HG03103 (cell line): ENCODE results near the gene ANKRD53.

Source experiments
- ATAC-seq: cut with Tn5 transposase; IDR thresholded peaks from one replicate; pipeline ENCODE4 v1.9.1; 2021; ENCODE audit warnings: low read depth; ENCODE audit not compliant: unreplicated experiment

ANKRD53 gene

DNA sequence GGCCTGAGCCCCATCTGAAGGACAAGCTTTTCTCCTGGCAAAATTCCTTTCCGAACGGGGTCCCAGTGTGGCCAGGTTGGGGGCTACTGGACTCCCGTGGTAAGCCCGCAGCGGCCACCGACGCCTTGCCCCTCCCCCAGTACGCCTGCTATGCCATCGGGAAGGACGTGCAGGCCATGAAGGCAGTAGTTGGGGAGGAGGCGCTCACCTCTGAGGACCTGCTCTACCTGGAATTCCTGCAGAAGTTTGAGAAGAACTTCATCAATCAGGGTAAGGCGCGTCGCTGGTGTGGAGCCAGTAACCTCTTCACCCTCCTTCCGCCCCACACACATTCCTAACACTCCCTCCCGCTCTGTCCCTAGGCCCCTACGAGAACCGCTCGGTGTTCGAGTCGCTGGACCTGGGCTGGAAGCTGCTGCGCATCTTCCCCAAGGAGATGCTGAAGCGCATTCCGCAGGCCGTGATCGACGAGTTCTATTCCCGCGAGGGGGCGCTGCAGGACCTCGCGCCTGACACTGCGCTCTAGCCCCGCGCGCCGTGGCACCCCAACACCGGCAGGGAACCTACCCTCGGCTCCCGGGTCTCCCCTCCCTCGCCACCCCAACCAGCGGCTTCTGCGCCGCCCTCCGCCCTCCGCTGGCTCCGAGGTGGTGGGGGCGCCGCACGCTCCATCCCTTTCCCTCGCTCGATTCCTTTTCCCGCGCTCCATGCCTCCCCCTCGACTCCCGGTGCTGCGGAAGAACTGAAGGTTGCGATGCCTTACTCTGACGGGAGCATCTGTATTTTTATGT, 13.6 kb upstream of the ANKRD53 start:
- ATAC-seq = peak; percentile 75

DNA sequence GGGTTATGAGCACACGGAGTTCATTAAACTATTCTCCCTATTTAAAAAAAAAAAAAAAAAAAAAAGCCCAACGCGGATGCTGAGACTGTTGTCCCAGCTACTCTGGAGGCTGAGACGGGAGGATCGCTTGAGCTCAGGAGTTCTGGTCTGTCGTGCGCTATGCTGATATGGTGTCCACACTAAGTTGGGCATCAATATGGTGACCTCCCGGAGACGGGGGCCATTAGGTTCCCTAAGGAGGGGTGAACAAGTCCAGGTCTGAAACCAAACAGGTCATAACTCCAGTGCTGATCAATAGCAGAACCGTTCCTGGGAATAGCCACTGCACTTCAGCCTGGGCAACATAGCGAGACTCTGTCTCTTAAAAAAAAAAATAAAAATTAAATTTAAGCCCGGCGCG, 12.9 kb upstream of the ANKRD53 start:
- ATAC-seq = no peak

DNA sequence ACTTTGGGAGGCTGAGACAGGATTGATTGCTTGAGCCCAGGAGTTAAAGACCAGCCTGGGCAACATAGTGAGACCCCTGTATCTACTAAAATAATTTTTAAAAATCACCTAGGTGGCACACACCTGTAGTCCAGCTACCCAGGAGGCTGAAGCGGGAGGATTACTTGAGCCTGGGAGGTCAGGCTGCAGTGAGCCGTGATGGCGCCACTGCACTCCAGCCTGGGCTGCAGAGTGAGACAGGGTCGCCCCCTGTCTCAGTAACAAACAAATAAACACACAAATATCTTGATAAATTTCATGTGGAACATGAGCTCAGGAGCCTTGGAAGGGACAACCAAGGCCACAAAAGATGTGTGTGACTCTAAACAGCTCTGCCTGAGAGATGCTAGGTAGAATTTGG, 11.7 kb upstream of the ANKRD53 start:
- no peak for ATAC-seq

DNA sequence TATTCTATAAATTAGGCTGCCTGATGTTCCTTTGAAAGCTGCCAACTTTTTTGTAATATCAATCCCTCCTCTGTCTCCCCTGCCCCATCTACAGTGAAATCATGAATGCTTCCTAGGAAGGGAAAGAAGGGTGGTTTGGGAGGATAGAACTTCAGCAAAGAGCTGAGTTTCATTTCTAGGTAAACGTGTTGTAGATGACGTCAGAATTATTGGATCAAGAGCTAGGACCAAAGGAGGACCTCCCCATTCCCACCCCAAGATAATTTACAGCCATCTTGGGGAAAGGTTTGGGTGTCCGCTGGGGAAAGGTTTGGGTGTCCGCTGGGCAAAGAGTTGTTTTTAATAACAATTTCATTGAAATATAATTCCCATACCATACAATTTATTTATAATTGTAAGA, 11.2 kb upstream of the ANKRD53 start:
- no peak for ATAC-seq

DNA sequence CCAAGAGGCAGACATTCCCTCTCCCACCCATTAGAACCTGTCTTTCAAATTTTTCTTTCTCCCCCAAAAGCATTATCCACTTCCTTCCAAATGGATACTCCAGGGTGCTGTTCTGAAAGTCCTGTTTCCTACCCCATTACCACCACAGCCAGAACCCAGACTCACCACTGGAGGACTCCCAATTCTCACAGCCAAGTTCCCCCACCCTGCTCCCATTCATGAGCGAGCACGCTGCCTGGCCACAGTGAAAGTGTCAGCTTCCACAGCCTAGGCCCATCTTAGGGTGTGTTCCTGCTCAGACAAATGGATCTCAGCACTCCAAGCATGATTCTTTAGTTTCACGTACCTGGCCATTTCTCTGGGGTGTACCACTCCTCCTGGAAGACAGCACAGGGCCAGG, 3.8 kb upstream of the ANKRD53 start:
- ATAC-seq = no peak

DNA sequence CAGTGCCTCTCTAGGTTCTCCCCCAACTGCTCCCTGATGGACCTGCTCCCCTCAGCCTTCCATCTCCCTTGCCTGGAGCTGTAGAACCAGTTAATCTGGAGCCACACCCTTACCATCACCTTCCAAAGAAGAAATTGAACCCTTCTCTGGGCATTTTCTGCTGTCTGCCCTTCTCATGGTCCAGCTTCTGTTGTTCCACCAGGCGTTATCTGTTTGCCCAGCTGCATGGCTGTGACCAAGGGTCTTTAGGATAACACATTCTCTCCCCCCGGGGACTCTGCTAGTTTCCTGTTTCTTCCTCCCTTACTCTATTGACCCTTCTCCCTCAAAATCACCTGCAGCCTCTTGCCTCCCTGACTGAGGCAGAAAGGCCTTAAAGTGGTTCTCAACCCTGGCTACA, 3.2 kb upstream of the ANKRD53 start:
- ATAC-seq = no peak

DNA sequence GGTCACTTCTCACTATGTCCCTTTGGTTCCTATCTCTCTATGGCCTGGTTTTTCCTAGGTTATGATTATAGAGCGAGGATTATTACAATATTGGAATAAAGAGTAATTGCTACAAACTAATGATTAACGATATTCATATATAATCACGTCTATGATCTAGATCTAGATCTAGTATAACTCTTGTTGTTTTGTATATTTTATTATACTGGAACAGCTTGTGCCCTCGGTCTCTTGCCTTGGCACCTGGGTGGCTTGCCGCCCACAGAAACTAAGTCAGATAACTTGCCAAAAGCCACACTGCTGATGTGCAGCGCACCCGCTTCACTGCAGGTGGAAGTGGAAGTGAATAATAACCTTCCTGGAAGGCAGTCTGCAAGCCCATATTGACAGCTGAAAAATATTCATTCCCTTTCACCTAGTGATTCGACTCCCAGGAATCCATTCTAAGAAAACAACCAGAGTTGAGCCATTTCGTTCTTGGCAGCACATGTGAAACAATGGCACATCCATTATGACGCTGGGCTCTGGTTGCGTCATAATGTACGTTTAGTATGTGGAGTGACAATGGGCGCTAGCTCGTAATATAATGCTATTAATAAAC, 725 bp upstream of the ANKRD53 start:
- ATAC-seq = no peak

DNA sequence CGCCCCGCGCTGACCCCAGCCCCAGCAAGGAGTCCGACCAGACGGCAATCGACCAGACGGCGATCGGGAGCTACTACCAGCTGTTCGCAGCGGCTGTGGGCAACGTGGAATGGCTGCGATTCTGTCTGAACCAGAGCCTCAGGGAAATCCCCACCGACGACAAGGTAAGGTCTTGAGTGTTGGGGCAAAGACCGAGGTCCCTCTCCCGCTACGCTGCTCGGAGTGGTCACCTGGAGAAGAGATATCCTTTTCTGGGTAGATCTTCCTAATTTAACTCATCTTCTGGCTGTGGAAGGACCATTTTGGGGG, 704 bp downstream of the ANKRD53 start:
- ATAC-seq = no peak

DNA sequence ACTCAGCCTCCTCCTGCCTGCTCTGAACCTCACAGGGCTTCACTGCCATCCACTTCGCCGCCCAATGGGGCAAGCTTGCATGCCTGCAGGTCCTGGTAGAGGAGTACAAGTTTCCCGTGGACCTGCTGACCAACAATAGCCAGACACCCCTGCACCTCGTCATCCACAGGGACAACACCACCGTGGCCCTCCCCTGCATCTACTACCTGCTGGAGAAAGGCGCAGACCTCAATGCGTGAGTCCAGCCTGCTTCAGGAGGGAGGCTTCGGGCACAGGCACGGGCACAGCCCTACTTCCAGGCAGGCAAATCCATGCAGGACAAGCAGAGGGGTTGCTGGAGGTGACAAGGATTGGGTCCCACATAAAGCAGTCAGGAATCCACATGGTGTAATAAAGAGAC, 1.2 kb downstream of the ANKRD53 start:
- ATAC-seq = no peak

DNA sequence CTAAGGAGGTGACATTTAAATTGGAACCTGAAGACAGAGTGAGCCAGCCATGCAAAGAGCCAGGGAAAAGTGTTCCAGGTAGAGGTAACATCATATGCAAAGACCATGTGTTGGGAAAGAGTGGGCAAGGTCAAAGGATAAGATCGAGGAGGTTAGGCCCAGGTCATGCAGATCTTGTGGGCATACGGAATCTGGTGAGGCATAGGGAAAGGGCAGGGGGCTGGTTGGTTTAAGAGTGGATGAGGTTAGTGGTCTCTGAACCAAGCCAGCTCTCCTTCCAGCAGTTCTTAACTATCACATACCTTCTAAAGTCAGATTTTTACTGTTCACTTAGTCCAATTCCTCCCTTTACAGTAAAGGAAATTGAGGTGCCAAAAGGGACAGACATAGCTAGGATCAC, 3.0 kb downstream of the ANKRD53 start:
- no peak for ATAC-seq

DNA sequence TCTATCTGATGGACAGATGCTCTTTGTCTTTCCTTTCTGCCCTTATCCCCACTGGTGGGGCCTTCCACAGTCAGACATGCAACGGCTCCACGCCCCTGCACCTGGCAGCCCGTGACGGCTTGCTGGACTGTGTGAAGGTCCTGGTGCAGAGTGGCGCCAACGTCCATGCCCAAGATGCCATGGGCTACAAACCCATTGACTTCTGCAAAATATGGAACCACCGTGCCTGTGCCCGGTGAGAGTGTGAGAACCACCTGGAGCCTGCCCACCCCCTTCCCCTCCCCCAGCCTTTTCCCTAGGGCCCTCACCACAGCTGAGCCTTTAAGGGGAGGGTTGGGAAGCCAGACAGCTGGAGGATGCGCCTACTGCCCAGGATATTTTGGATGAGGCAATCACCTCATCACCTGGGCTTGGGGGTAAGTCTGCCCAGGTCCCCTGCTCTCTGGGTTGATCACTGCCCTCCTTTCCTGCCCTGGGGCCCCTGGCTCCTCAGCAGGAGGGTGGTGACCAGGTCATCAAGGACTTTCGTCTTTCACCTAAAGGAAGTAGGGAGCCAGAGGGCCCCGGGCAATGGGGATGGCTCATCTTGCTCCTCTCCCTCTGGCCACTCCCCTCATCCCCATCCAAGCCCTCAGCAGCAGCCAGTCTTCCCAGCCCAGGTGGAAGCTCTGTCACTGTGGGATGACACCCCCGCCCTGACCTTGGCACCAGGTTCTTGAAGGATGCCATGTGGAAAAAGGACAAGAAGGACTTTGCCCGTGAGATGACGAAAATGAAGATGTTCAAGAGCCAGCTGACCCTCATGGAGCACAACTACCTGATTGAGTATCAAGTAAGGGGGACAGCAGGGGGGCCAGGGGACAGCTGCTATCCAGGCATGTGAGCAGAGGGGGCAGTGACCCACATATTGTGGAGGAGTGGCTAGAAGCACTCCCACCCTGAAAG, 3.7 kb downstream of the ANKRD53 start:
- no peak for ATAC-seq

DNA sequence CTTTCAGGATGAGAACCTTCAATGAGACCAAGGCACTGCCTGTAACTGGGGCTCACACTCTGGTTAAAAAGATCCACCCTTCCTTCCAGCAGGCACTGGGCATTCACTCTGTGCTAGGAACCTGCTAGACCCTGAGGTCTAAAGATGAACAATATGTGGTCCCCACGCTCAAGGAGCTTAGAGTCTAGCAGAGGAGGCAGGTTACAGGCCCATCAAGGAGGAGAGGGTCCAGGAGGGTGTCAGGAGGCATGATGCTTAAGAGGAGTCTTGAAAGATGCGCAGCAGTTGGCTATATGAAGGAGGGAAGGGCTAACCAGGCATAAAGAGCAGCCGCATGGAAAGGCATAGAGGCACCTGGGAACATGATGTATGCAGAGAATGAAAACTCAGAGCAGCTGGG, 4.5 kb downstream of the ANKRD53 start:
- no peak for ATAC-seq

DNA sequence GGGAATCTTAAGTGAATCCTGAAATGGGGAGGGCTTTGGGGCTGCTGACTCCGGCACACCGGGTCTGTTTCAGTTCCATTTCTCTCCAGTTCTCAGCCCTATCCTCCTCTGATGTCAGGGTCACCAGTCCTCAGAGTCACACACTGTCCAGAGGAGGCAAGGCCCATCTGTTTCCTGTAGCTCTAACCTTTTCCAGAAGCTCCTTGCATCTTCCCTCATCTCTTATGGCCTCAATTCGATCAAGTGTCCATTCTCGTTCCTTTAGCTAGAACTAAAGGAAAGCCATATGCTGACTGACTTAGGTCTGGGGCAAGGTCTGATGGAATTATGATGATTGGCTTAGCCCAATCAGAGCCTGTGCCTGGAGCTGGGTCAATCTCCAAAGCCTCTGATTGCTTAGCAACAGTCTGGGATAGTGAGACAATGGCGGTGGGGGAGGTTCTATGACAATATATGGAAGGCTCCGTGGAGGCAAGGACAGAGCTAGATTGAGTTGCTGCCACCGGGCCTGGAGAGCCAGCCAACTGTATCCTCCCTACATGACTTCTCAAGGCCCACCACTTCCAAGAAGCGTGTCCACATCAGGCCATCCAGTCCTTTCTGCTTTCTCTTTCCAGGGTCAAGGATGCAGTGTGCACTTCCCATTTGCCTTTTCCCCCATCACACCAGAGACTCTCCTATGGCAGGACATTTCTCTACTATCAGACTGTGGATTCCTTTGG, 5.2 kb downstream of the ANKRD53 start:
- no peak for ATAC-seq

DNA sequence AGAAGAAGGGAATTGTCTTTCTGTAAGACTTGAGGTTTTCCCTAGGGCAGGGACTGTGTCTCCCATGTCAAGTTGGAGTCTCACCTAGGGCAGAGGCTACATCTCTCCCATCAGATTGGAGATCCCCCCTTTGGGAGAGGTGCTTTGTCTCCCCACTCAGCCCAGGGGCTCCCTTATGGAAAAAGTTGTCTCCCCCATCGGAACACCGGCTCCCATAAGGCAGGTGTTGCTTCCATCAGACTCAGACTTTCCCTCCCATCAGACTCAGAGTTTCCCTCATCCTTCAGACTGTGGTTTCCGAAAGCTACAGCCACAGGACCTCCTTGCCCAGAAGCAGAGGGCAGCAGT, 5.8 kb downstream of the ANKRD53 start:
- ATAC-seq = no peak

DNA sequence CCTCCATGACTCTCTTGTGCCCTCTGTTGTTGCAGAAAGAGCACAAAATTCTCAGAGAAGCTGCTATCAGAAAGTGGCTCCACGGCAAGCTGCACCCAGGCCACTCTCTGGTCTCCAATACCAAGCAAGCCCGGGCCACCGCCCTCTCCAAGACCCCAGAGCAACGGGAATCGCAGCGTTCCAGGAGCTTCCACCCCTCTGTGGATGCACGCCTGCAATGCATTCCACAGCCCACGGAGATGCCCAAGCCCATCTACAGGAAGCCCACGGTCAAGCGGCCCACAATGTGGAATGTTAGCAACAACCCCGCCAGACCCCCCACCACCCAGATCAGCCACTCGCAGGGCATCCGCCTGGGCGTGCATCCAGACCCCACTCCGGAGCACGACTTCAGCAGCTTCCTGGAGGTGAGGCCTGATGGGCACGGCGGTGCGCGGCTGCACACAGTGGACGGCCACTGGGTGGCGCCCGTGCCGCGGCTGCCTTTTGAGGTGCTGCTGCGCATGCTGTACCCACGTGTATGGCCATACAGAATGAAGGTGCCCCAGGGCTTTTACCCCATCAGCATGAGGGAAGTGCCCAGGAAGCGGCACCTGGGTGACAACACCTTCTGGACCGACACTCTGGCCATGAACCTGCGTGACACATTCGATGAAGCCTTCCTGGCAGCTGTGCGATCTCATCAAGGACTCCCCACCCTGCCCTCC, 6.3 kb downstream of the ANKRD53 start:
- ATAC-seq = peak; percentile 96

DNA sequence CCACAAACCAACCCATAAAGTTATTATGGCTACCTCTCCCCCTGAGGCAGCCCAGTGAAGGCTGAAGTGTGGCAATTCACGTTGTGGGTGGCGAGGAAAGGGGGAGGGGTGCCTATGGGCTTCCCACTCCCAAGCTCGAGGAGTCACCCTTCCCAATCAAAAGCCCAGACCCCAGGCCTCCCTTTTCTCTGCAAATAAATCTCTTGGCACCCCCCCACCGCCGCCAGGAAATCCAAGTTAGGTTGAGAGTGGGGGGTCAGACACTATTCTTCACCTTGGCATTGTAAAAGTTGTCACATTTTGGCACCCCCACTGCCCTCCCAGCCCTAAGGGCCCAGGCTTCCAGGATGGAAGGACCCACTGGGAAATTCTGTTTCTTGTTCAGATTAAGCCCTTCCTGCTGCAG, 6.9 kb downstream of the ANKRD53 start:
- no peak for ATAC-seq

DNA sequence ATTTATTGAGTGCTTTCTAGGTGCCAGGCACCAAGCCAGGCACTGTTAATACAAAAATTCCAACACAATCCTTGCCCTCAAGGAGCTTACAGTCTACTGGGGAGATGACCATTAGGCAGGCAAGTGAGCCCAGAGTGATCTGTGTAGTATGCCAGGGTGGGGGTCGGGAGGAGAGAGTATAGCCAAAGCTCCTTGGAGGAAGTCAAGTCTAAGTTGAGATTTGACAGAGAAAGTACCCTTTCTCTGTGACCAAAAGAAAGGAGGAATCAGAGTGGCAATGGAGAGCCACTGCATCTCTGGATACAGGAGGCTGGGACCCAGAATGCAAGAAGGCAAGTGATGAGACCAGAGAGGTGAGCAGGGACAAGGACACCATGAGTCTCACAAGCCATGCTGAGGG, 7.5 kb downstream of the ANKRD53 start:
- ATAC-seq = no peak

DNA sequence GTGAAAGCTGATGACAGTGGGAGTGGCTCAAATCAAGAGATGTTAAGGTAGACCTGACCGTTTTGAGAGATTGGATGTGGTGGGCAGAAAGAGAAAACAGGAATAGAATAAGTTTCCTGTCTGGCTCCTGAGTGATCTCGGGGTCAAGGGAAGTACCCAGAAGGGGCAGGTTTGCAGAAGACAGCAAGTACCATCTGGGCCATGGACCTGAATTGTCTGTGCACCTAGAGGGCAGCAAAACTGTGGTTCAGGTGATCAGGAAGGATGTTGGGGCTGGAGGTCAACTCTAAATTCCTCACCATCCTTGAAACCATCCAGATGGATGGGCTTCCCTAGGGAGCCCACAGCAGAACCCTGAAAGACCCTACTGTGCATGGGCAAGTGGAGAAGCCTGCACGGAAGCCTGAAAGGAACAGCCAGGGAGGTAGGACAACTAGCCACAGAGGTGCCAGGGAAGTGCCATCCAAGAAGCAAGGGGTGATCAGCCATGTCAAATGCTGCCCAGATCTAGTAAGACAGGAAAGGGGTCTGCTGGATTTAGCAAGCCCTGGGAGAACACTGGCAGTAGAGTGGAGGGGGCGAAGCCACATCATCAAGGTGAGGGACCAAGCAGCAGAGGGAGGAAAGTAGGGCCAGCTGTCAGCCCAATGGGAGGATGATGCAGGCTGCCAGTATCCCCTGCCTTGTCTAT, 8.2 kb downstream of the ANKRD53 start:
- ATAC-seq = no peak

DNA sequence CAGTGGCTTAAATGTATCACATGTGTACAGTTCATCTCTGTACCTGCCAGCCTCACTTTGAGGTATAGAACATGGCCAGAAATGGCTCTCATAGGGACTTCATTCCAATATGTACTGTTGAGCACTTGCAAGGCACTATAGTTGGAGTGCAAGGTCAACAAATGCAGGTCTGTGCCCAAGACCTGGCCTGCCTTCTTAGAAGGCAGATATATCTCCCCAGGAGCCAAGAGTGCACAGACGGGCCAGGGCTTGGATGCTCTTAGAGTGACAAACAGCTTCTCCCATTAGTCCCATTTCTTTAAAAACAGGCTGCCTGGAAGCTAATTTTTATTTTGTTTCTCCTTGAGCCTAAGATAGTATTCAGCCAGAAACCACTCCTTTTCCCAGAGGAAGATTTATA, 9.0 kb downstream of the ANKRD53 start:
- ATAC-seq = no peak

DNA sequence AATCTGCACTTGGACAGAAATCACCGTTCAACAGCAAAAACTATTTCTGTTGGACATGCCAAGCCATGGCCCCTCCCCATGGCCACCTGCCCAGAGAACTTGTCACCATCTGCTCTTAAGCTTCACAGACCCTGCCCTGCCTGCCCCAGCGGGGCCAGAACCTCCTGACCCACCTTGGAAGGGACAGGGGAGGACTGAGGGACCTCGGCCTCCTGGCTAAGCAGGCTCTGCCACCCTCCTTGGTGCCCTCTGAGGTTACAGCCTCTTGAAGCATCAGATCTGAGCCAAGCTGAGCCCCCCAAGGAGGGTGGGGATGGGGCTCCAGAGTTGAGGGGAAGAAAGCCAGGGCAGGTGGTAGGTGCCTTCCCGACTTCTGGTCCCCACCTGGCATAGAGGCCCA, 9.7 kb downstream of the ANKRD53 start:
- ATAC-seq = no peak
